ENCODE measurements around the gene UNC93A. TPM values are rescaled to one million over a fixed set of nuclear protein-coding genes. Genes with fewer than 3 reads are reported as not detected.
"Not testable (repeated sequence)": the region's sequence is repeated elsewhere in the genome, so short reads cannot be mapped to it uniquely, and the experiment has no call there.

Gene UNC93A
- total and polyA plus RNA-seq, 5 donors from 2014 or later: not detected

- Mint-ChIP-seq H3K27ac (no peak overlapping the region), H3K9me3 (no peaks in the 10 kb centered on the region), H3K4me1 (no peaks in the 10 kb centered on the region), H3K27me3 (peaks cover 7% of the 10 kb centered on the region), H3K4me3 (no peak overlapping the region), H3K36me3 (no peaks in the 10 kb centered on the region)
- Histone ChIP-seq H3K4me1 (ENCODE audit: control insufficient read depth, insufficient read depth, low read length, poor library complexity, severe bottlenecking) (no peaks in the 10 kb centered on the region), H3K27me3 (ENCODE audit: control insufficient read depth, insufficient read depth, low read length) (no peaks in the 10 kb centered on the region), H3K4me3 (ENCODE audit: low read depth, low read length) (no peak overlapping the region), H3K27ac (ENCODE audit: insufficient read depth, low read length, poor library complexity, severe bottlenecking) (no peak overlapping the region), H3K36me3 (ENCODE audit: control insufficient read depth, insufficient read depth, low read length) (no peaks in the 10 kb centered on the region), H3K9me3 (ENCODE audit: control insufficient read depth in 2 of 2, low read length in 2 of 2) (no peaks in the 10 kb centered on the region)
- ATAC-seq (ENCODE audit: low read depth in 2 of 2): no peak
- no peak for DNase-seq
Measured at GRCh38 chr6:167314180-167314821, 23.2 kb downstream of the UNC93A start.

- Histone ChIP-seq H3K9me3 (ENCODE audit: control insufficient read depth in 2 of 2, low read length in 2 of 2) (no peaks in the 10 kb centered on the region), H3K27me3 (ENCODE audit: control insufficient read depth, insufficient read depth, low read length) (no peaks in the 10 kb centered on the region), H3K4me1 (ENCODE audit: control insufficient read depth, insufficient read depth, low read length, poor library complexity, severe bottlenecking) (no peaks in the 10 kb centered on the region), H3K27ac (ENCODE audit: insufficient read depth, low read length, poor library complexity, severe bottlenecking) (no peak overlapping the region), H3K4me3 (ENCODE audit: low read depth, low read length) (no peak overlapping the region), H3K36me3 (ENCODE audit: control insufficient read depth, insufficient read depth, low read length) (no peaks in the 10 kb centered on the region)
- Mint-ChIP-seq H3K27ac (no peak overlapping the region), H3K4me1 (no peaks in the 10 kb centered on the region), H3K36me3 (no peaks in the 10 kb centered on the region), H3K4me3 (no peak overlapping the region), H3K9me3 (no peaks in the 10 kb centered on the region), H3K27me3 (peaks cover 7% of the 10 kb centered on the region)
- DNase-seq (no peak), ATAC-seq (ENCODE audit: low read depth in 2 of 2) (no peak)
Measured at GRCh38 chr6:167317172-167317571, 26.1 kb downstream of the UNC93A start.

GRCh38 chr6:167318354-167318753 is 27.2 kb downstream of the UNC93A start:
- H3K36me3 Mint-ChIP-seq; H3K27ac Mint-ChIP-seq; H3K4me1 ChIP-seq (ENCODE audit: control insufficient read depth, insufficient read depth, low read length, poor library complexity, severe bottlenecking); H3K36me3 ChIP-seq (ENCODE audit: control insufficient read depth, insufficient read depth, low read length); H3K4me1 Mint-ChIP-seq; H3K9me3 ChIP-seq (ENCODE audit: control insufficient read depth in 2 of 2, low read length in 2 of 2); H3K27me3 ChIP-seq (ENCODE audit: control insufficient read depth, insufficient read depth, low read length); H3K27ac ChIP-seq (ENCODE audit: insufficient read depth, low read length, poor library complexity, severe bottlenecking); H3K4me3 Mint-ChIP-seq; ATAC-seq (ENCODE audit: low read depth in 2 of 2); H3K9me3 Mint-ChIP-seq; DNase-seq; H3K4me3 ChIP-seq (ENCODE audit: low read depth, low read length): not testable (repeated sequence)
- peaks cover 11% of the 10 kb centered on the region for H3K27me3 Mint-ChIP-seq

GRCh38 chr6:167318856-167319255 is 27.7 kb downstream of the UNC93A start:
- not testable (repeated sequence) for H3K4me1 ChIP-seq (ENCODE audit: control insufficient read depth, insufficient read depth, low read length, poor library complexity, severe bottlenecking); H3K36me3 Mint-ChIP-seq; H3K4me3 ChIP-seq (ENCODE audit: low read depth, low read length); H3K27ac ChIP-seq (ENCODE audit: insufficient read depth, low read length, poor library complexity, severe bottlenecking); H3K27ac Mint-ChIP-seq; DNase-seq; H3K9me3 Mint-ChIP-seq; H3K9me3 ChIP-seq (ENCODE audit: control insufficient read depth in 2 of 2, low read length in 2 of 2); H3K4me1 Mint-ChIP-seq; H3K36me3 ChIP-seq (ENCODE audit: control insufficient read depth, insufficient read depth, low read length); ATAC-seq (ENCODE audit: low read depth in 2 of 2); H3K4me3 Mint-ChIP-seq; H3K27me3 ChIP-seq (ENCODE audit: control insufficient read depth, insufficient read depth, low read length)
- peaks cover 11% of the 10 kb centered on the region for H3K27me3 Mint-ChIP-seq

GRCh38 chr6:167319856-167320753 is 29.0 kb downstream of the UNC93A start:
- H3K9me3 ChIP-seq (ENCODE audit: control insufficient read depth in 2 of 2, low read length in 2 of 2); H3K36me3 ChIP-seq (ENCODE audit: control insufficient read depth, insufficient read depth, low read length); H3K27ac Mint-ChIP-seq; H3K27me3 ChIP-seq (ENCODE audit: control insufficient read depth, insufficient read depth, low read length); H3K36me3 Mint-ChIP-seq; DNase-seq; H3K4me1 Mint-ChIP-seq; H3K27ac ChIP-seq (ENCODE audit: insufficient read depth, low read length, poor library complexity, severe bottlenecking); H3K4me3 Mint-ChIP-seq; H3K4me3 ChIP-seq (ENCODE audit: low read depth, low read length); H3K4me1 ChIP-seq (ENCODE audit: control insufficient read depth, insufficient read depth, low read length, poor library complexity, severe bottlenecking); H3K9me3 Mint-ChIP-seq; ATAC-seq (ENCODE audit: low read depth in 2 of 2): not testable (repeated sequence)
- H3K27me3 Mint-ChIP-seq: peaks cover 11% of the 10 kb centered on the region

- not testable (repeated sequence) for H3K36me3 Mint-ChIP-seq; H3K4me1 ChIP-seq (ENCODE audit: control insufficient read depth, insufficient read depth, low read length, poor library complexity, severe bottlenecking); ATAC-seq (ENCODE audit: low read depth in 2 of 2); H3K4me3 Mint-ChIP-seq; H3K36me3 ChIP-seq (ENCODE audit: control insufficient read depth, insufficient read depth, low read length); H3K27ac Mint-ChIP-seq; H3K4me3 ChIP-seq (ENCODE audit: low read depth, low read length); H3K27ac ChIP-seq (ENCODE audit: insufficient read depth, low read length, poor library complexity, severe bottlenecking); H3K9me3 ChIP-seq (ENCODE audit: control insufficient read depth in 2 of 2, low read length in 2 of 2); DNase-seq; H3K9me3 Mint-ChIP-seq; H3K27me3 ChIP-seq (ENCODE audit: control insufficient read depth, insufficient read depth, low read length); H3K4me1 Mint-ChIP-seq
- H3K27me3 Mint-ChIP-seq: peaks cover 11% of the 10 kb centered on the region
Measured at GRCh38 chr6:167320754-167321056, 29.6 kb downstream of the UNC93A start.

GRCh38 chr6:167321185-167321584 is 30.1 kb downstream of the UNC93A start:
- not testable (repeated sequence) for ATAC-seq (ENCODE audit: low read depth in 2 of 2); H3K27me3 ChIP-seq (ENCODE audit: control insufficient read depth, insufficient read depth, low read length); H3K9me3 Mint-ChIP-seq; DNase-seq; H3K4me3 Mint-ChIP-seq; H3K36me3 Mint-ChIP-seq; H3K4me3 ChIP-seq (ENCODE audit: low read depth, low read length); H3K4me1 Mint-ChIP-seq; H3K36me3 ChIP-seq (ENCODE audit: control insufficient read depth, insufficient read depth, low read length); H3K9me3 ChIP-seq (ENCODE audit: control insufficient read depth in 2 of 2, low read length in 2 of 2); H3K4me1 ChIP-seq (ENCODE audit: control insufficient read depth, insufficient read depth, low read length, poor library complexity, severe bottlenecking); H3K27ac ChIP-seq (ENCODE audit: insufficient read depth, low read length, poor library complexity, severe bottlenecking); H3K27ac Mint-ChIP-seq
- H3K27me3 Mint-ChIP-seq: peaks cover 11% of the 10 kb centered on the region

- Mint-ChIP-seq H3K9me3 (peaks cover 0 to 2% (median 0%) of the 10 kb centered on the region in 7 donors), H3K4me3 (no peak overlapping the region), H3K27ac (no peak overlapping the region), H3K36me3 (no peaks in the 10 kb centered on the region), H3K4me1 (no peaks in the 10 kb centered on the region), H3K27me3 (peaks cover 11% of the 10 kb centered on the region)
- H3K27ac ChIP-seq (ENCODE audit: insufficient read depth, low read length, poor library complexity, severe bottlenecking): no peak overlapping the region
- H3K36me3 ChIP-seq (ENCODE audit: control insufficient read depth, insufficient read depth, low read length): no peaks in the 10 kb centered on the region
- no peak overlapping the region for H3K4me3 ChIP-seq (ENCODE audit: low read depth, low read length)
- H3K4me1 ChIP-seq (ENCODE audit: control insufficient read depth, insufficient read depth, low read length, poor library complexity, severe bottlenecking): no peaks in the 10 kb centered on the region
- H3K27me3 ChIP-seq (ENCODE audit: control insufficient read depth, insufficient read depth, low read length): peaks cover 3% of the 10 kb centered on the region
- DNase-seq (no peak), ATAC-seq (ENCODE audit: low read depth in 2 of 2) (no peak)
- no peaks in the 10 kb centered on the region for H3K9me3 ChIP-seq (ENCODE audit: control insufficient read depth in 2 of 2, low read length in 2 of 2)
Measured at GRCh38 chr6:167323111-167323510, 32.0 kb downstream of the UNC93A start.

Data from CD4-positive, CD25-positive, alpha-beta regulatory T cell (primary cell).